Prostate gland (tissue), 2 donors: ENCODE data around the gene CES4A.

Experiments
- POLR2AphosphoS5 ChIP-seq: sonication (generic); formaldehyde crosslinking; IDR thresholded peaks from one replicate; pipeline ENCODE4 v1.6.1; 2017; ENCODE audit warnings: antibody characterized with exemption
- TF ChIP-seq, protein P1 (sequence below), 4 experiments: fragments of 200-600 bp in 2 of 4; fragments of 450-650 bp in 2 of 4; sonication (generic) in 2 of 4; IDR thresholded peaks; 1 replicate in 3 of 4; 2 replicates in 1 of 4; pipeline ENCODE4 v1.5.1; 2016 to 2019; ENCODE audit warnings: antibody characterized with exemption in 4 of 4, mild to moderate bottlenecking in 2 of 4, moderate library complexity in 2 of 4

DNA sequence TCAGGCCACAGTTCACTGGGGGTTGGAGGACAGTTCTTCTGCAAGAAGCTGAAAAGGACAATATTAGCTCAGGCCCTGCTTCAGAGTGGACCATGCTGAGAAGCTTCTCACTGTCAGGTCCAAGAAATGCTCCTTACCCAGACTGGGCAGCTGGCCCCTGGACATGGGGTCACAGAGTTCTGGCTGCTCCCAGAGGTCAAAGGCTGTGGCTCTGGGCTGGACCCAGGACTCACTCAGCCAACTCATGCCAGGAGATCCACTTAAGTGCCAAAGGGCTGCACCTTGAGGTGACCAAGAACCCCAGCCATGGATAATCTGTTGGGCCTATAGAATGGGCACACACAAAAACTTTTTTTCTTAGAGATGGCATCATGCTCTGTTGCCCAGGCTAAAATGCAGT is 49.0 kb upstream of the CES4A start:
- TF ChIP-seq, protein P1, sequence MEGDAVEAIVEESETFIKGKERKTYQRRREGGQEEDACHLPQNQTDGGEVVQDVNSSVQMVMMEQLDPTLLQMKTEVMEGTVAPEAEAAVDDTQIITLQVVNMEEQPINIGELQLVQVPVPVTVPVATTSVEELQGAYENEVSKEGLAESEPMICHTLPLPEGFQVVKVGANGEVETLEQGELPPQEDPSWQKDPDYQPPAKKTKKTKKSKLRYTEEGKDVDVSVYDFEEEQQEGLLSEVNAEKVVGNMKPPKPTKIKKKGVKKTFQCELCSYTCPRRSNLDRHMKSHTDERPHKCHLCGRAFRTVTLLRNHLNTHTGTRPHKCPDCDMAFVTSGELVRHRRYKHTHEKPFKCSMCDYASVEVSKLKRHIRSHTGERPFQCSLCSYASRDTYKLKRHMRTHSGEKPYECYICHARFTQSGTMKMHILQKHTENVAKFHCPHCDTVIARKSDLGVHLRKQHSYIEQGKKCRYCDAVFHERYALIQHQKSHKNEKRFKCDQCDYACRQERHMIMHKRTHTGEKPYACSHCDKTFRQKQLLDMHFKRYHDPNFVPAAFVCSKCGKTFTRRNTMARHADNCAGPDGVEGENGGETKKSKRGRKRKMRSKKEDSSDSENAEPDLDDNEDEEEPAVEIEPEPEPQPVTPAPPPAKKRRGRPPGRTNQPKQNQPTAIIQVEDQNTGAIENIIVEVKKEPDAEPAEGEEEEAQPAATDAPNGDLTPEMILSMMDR (IDR thresholded peaks at IDR 0.05): no peak
- no peak for TF ChIP-seq POLR2AphosphoS5
